Suprapubic skin (tissue), 4 donors: ENCODE results near the gene TUBB4B.

Experiments
- POLR2A ChIP-seq, 2 donors: fragments of 450-650 bp; IDR thresholded peaks; one replicate each; pipeline ENCODE4 v1.6.1; 2017; ENCODE audit warnings: antibody characterized with exemption in 2 of 2, mild to moderate bottlenecking in 2 of 2, moderate library complexity in 2 of 2
- POLR2AphosphoS5 ChIP-seq, 3 donors: sonication (generic); formaldehyde crosslinking; IDR thresholded peaks; one replicate each; pipeline ENCODE4 v1.6.1; 2017; ENCODE audit warnings: antibody characterized with exemption in 3 of 3
- TF ChIP-seq, protein P1 (sequence below), 2 donors: fragments of 200-600 bp in 1 of 2; fragments of 450-650 bp in 1 of 2; sonication (generic) in 1 of 2; IDR thresholded peaks; one replicate each; pipeline ENCODE4 v1.5.1; 2016 to 2019; ENCODE audit warnings: antibody characterized with exemption in 2 of 2, mild to moderate bottlenecking in 1 of 2, moderate library complexity in 1 of 2

GRCh38 chr9:137278721-137279711 lies 37.9 kb downstream of the TUBB4B start:
- TF ChIP-seq, protein P1, sequence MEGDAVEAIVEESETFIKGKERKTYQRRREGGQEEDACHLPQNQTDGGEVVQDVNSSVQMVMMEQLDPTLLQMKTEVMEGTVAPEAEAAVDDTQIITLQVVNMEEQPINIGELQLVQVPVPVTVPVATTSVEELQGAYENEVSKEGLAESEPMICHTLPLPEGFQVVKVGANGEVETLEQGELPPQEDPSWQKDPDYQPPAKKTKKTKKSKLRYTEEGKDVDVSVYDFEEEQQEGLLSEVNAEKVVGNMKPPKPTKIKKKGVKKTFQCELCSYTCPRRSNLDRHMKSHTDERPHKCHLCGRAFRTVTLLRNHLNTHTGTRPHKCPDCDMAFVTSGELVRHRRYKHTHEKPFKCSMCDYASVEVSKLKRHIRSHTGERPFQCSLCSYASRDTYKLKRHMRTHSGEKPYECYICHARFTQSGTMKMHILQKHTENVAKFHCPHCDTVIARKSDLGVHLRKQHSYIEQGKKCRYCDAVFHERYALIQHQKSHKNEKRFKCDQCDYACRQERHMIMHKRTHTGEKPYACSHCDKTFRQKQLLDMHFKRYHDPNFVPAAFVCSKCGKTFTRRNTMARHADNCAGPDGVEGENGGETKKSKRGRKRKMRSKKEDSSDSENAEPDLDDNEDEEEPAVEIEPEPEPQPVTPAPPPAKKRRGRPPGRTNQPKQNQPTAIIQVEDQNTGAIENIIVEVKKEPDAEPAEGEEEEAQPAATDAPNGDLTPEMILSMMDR (IDR thresholded peaks at IDR 0.05), result no peak
- no peak for TF ChIP-seq POLR2AphosphoS5 (IDR thresholded peaks at IDR 0.05)
- no peak for TF ChIP-seq POLR2A (IDR thresholded peaks at IDR 0.05)
